AG04449 (cell line): Measurements from ENCODE around the gene RNF144A.

ENCODE experiments used
- CTCF ChIA-PET: fragments of 350-600 bp; formaldehyde crosslinking; extraction: SDS; loops from one replicate; lab custom pipeline; 2021; ENCODE audit warnings: antibody characterized with exemption; lab: Yijun Ruan, JAX
- POLR2A ChIA-PET: fragments of 400-600, 350-600 bp; formaldehyde crosslinking; extraction: SDS; loops from one replicate; lab custom pipeline; 2020; ENCODE audit warnings: antibody characterized with exemption, inconsistent platforms; lab: Yijun Ruan, JAX
- DNase-seq: peaks from one replicate; pipeline ENCODE4 v3.0.0-alpha.2; 2010; ENCODE audit warnings: low read depth, low spot score
- H3K4me3 ChIP-seq: 2 replicates; pipeline ENCODE4 v1.5.1; 2011; ENCODE audit warnings: low read depth, mild to moderate bottlenecking, control low read depth, low read length
- TF ChIP-seq, protein P1 (sequence below): IDR thresholded peaks from one replicate; pipeline ENCODE4 v1.5.1; 2011; ENCODE audit warnings: mild to moderate bottlenecking, moderate library complexity, low read length, control low read depth, inconsistent platforms; ENCODE audit not compliant: insufficient read depth; ENCODE audit errors: missing control alignments

RNF144A gene

DNA sequence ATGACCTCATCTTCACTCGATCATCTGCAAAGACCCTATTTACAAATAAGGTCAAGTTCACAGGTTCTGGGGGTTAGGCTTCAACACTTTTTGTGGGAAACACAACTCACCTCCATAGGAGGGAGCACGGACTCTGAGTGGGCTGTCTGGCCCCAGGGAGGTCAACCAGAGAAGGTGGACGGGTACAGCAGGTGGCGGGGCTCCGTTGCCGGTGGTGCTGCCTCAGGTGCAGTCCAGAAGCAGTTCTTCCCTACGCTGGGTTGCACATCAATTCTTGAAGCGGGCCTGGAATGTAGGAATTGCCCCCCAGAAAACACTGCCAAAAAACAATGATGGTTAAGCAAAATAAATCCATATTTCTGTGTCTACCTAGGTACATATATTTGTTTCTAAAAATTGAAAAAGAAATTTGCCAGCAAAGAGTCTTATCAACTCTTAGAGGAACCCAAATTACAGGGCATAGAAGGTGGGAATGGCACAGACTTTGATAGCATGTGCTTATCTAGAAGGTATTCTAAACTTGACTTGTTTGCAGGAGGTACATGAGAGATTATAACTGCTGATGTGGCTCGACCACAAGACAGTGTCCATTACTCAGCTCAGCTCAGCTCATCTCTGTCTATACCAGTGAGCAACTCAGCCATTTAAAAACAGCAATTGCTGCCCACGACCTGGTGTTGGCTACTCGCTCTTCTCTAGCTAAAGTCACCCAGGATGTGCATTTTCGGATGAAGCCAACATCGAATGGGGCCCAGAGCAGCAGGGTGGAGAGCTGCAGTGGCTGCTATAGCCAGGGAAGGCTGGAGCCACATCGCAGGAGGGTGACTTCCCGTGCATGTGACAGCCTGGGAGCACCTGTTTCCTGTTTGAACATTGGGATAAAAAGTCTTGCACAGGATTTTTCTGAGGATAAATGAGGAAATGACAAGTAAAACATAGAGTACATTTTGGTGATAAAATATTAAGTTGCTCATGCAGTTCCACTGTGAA is 128.7 kb downstream of the RNF144A start:
- POLR2A ChIA-PET: no interaction called here

DNA sequence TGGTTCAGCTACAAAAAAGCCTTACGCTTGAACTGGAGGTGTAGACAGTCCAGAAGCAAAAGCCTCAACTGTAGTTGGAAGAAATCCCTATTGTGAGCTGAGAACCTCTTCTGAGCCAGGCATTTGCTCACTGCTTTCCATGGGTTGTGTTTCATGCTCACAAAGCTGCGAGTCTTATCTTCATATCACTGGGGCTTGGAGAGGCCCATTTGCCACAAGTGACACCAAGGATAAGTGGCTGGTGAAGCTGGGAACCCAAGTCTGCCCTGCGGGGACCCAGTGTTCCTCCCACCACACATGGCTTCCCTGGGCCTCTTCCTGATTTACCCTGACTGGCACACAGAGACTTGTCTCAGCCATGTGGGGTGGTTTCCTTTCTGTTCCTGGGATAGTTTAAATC is 130.4 kb downstream of the RNF144A start:
- TF ChIP-seq, protein P1, sequence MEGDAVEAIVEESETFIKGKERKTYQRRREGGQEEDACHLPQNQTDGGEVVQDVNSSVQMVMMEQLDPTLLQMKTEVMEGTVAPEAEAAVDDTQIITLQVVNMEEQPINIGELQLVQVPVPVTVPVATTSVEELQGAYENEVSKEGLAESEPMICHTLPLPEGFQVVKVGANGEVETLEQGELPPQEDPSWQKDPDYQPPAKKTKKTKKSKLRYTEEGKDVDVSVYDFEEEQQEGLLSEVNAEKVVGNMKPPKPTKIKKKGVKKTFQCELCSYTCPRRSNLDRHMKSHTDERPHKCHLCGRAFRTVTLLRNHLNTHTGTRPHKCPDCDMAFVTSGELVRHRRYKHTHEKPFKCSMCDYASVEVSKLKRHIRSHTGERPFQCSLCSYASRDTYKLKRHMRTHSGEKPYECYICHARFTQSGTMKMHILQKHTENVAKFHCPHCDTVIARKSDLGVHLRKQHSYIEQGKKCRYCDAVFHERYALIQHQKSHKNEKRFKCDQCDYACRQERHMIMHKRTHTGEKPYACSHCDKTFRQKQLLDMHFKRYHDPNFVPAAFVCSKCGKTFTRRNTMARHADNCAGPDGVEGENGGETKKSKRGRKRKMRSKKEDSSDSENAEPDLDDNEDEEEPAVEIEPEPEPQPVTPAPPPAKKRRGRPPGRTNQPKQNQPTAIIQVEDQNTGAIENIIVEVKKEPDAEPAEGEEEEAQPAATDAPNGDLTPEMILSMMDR: no peak
- POLR2A ChIA-PET: no interaction called here
- CTCF ChIA-PET: interaction anchor here (1.1 kb wide), 1 partner anchor 9 kb away, joined by 3 read pairs; no protein-coding TSS in a partner anchor
- H3K4me3 ChIP-seq: no peak overlapping the region
- no peak for DNase-seq

More for the DNA sequence above, 128.7 kb downstream of the RNF144A start:
- CTCF ChIA-PET: interaction anchor here (0.6 to 3.7 kb wide), 9 partner anchors 11 to 150 kb away, joined by 3 to 60 read pairs (median 10); partner anchors contain the start of gene RNF144A
- no peak overlapping the region for H3K4me3 ChIP-seq
- DNase-seq: no peak
- TF ChIP-seq, protein P1: no peak

DNA sequence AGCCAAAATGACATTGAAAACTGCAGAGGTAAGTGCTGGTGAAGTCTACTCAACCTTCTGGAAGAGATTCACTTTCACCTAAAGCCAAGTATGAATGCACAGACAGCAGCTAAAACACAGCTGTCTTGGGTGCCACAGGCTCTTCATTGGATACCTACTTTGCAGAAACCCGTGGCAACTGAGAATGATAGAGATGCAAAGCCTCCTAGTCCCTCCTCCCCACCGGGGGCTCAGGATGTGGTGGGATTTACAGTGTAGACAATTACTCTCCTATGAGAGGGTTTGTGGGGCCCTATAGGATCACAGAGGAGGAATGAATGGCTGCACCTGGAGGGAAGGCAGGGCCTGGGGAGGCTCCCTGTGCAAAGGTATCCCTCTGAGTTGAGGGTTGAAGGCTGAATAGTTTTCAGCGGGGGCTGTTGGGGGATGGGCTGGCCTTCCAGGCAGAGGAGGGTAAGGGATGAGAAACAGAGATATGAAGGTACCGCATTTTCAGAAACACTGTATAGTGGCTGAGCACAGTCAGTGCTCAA is 131.6 kb downstream of the RNF144A start:
- no peak overlapping the region for H3K4me3 ChIP-seq
- TF ChIP-seq, protein P1: no peak
- POLR2A ChIA-PET: no interaction called here
- CTCF ChIA-PET: no interaction called here
- no peak for DNase-seq

DNA sequence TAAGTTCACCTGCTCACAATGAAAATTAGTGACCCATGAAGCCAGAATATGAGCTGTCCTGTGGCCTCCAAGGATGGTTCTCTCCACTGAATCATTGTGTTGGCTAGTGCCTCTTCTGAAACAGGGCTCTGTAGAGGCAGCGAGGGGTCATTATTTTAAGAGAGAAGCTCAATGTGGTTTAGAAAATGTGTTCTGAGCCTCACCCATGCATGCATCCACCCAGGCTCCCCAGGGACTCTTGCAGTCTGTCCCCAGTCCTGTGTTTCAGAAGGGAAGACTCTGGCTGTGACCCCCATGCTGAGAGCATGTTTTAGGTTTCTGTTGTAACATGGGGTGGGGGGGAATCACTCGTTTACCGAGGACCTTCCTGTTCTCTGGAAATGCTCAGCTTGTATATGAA is 135.2 kb downstream of the RNF144A start:
- no peak overlapping the region for H3K4me3 ChIP-seq
- ChIA-PET POLR2A (no interaction called here), CTCF (interaction anchor here (1.0 kb wide), 1 partner anchor 8 kb away, joined by 4 read pairs; no protein-coding TSS in a partner anchor)
- no peak for DNase-seq
- TF ChIP-seq, protein P1: no peak

DNA sequence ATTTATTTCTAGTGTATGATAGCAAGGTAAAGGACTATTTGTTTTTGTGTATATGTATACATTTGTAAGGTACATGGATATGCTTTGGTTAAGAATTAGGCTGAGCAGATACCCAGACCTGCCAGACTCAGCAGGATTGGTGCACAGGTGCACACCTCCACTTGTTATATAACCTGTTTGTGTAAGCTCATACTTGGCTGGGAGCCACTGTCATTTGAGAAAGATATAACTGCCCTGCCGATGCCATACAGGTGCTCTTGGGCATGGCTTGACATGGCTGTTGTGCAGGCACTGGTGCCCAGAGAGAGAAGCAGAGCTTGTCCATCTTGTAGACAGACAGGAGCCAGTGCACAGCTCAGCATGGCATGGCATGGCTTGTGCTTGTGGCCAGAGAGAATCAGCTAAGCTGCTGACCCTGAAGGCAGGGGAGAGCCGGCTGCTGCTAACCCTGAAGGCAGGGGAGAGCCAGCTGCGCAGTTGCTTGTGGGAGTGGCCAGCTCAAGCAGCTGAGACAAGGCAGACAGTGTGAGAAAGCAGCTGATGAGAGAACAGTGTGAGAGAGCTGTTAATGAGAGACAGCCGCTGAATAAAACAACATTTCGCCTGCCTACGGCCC is 136.5 kb downstream of the RNF144A start:
- DNase-seq: no peak
- TF ChIP-seq, protein P1: no peak
- ChIA-PET CTCF (interaction anchor here (2.4 kb wide), 1 partner anchor 10 kb away, joined by 18 read pairs; no protein-coding TSS in a partner anchor), POLR2A (no interaction called here)
- no peak overlapping the region for H3K4me3 ChIP-seq
